Transverse colon (tissue), 3 donors: Measurements from ENCODE around the gene ANK3.

ENCODE experiments used
- EP300 ChIP-seq: sonication (generic); formaldehyde crosslinking; IDR thresholded peaks from one replicate; pipeline ENCODE4 v1.6.1; 2017; ENCODE audit warnings: antibody characterized with exemption, low read depth
- POLR2A ChIP-seq: fragments of 450-650 bp; IDR thresholded peaks from one replicate; pipeline ENCODE4 v1.6.1; 2016; ENCODE audit warnings: antibody characterized with exemption, mild to moderate bottlenecking, moderate library complexity
- TF ChIP-seq, protein P1 (sequence below), 5 experiments: fragments of 200-600 bp in 3 of 5; fragments of 450-650 bp in 2 of 5; sonication (generic) in 3 of 5; IDR thresholded peaks; 1 replicate in 2 of 5; 2 replicates in 3 of 5; pipeline ENCODE4 v1.5.1; 2016 to 2017; ENCODE audit warnings: antibody characterized with exemption in 5 of 5, inconsistent platforms in 3 of 5, mild to moderate bottlenecking in 2 of 5, moderate library complexity in 1 of 5

DNA sequence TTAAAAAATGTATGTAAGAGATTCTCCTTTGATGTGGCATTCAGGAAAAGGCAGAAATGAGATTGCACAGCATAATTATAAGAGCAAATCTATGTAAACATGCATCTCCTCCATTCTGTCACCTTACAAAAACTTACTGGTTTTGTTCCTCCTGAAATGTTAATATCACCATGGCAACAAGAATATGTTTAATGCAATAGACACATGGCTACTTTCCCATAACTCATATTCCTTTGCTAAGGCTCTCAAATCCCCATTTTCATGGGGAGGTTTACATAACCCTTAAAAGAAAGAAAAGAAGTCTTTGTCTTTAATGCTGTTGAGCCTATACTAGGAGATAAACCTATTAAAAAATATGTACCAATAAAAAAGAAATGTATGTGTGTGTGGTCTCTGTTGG, 136.2 kb downstream of the ANK3 start:
- TF ChIP-seq, protein P1, sequence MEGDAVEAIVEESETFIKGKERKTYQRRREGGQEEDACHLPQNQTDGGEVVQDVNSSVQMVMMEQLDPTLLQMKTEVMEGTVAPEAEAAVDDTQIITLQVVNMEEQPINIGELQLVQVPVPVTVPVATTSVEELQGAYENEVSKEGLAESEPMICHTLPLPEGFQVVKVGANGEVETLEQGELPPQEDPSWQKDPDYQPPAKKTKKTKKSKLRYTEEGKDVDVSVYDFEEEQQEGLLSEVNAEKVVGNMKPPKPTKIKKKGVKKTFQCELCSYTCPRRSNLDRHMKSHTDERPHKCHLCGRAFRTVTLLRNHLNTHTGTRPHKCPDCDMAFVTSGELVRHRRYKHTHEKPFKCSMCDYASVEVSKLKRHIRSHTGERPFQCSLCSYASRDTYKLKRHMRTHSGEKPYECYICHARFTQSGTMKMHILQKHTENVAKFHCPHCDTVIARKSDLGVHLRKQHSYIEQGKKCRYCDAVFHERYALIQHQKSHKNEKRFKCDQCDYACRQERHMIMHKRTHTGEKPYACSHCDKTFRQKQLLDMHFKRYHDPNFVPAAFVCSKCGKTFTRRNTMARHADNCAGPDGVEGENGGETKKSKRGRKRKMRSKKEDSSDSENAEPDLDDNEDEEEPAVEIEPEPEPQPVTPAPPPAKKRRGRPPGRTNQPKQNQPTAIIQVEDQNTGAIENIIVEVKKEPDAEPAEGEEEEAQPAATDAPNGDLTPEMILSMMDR (IDR thresholded peaks at IDR 0.05) = no peak
- no peak for TF ChIP-seq EP300
- TF ChIP-seq POLR2A = no peak
